HG02852 (cell line): Measurements from ENCODE around the gene DDI2.
"Not testable (repeated sequence)": the region's sequence is repeated elsewhere in the genome, so short reads cannot be mapped to it uniquely, and the experiment has no call there.

Experiments used
- ATAC-seq: cut with Tn5 transposase; IDR thresholded peaks from one replicate; pipeline ENCODE4 v1.9.1; 2021; ENCODE audit warnings: mild to moderate bottlenecking, moderate library complexity; ENCODE audit not compliant: unreplicated experiment

DDI2 gene

GRCh38 chr1:15633756-15634420, 16.6 kb downstream of the DDI2 start:
- ATAC-seq, result no peak

GRCh38 chr1:15636436-15636835, 19.2 kb downstream of the DDI2 start:
- no peak for ATAC-seq

DNA sequence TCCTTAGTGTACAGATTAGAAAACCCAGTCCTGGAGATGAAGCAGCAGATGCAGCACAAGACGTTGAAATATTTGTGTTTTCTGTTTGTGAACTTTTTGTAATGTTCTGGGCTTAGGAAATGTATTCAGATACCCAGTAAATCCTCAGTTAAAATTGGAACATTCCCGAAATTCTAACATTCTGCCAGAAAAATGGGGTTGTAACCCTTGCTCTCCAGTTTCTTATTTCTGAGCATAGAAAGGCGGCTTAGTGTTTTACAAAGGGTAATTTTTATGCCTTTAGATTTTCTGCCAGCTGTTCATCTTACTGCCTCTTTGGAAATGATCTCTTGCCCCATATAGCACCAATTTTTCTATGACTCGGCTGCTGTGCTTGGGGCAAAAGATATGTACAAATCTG, 20.6 kb downstream of the DDI2 start:
- ATAC-seq, result no peak

DNA sequence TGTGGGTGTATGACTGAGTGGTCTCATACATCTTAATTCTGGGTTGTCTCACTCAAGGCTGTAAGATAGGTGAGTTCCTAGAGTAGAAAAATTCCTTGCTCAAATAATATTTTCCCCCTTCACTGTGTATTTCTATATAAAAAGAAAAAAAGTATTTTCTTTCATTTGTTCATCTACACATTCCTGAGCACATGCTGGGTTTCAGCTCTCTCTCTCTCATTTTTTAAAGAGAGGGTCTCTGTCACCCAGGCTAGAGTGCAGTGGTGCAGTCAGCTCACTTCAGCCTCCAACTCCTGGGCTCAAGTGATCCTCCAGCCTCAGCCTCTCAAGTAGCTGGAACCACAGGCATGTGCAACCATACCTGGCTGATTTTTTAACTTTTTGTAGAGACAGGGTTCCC, 22.0 kb downstream of the DDI2 start:
- no peak for ATAC-seq

DNA sequence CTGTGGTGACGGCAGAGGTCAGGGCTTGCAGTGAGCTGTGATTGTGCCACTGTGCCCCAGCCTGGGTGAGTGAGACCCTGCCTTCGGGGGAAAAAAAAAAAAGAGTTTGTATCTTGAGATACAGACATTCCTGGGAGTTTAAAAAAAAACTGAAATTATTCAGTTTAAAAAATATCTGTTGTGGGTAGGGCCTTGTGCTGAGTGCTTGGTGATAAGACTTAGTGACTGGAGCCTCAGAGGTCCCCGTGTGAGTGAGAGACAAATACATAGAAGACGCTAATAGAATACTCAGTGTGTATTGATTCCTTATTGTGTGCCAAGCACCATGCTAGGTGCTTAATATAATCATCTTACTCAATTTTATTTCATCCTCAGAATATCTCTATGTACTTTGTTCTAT, 22.7 kb downstream of the DDI2 start:
- no peak for ATAC-seq

DNA sequence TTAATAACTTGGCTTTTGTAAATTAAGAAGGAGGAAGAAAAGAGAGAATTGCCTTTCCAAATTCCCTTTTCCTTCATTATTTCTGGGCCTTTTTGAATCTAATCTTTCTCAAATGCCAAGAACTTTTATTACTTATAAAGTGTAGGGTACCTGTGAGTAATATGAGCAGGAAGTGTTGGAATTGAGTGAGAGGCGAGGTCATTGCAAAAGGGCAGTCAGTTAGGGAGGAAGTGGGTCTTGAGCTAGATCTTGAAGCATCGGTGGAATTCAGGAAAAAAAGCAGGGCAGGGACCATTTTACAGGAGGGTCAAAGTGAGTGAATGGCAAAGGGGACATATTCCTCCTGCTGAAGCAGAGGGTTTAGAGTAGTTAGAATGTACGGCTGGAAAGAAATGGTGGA, 23.4 kb downstream of the DDI2 start:
- no peak for ATAC-seq

DNA sequence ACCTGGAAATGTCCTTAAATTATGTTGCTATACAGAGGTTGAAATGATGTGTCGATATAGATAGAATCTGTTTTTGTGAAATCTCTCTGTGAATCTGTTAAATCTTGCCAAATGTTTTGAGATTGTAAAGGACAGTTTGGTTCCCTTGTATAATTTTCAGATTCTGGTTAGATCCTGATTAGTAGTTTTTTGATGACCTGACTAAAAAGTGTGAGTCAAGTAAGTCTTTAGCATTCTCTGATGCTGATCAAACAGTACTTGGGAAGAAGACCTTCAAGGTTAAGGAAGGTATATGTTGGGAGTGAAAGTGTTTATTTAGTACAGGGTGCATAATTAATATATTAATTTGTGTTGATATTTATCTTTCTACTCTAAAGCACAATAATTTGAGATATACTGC, 32.7 kb downstream of the DDI2 start:
- ATAC-seq, result no peak

- no peak for ATAC-seq
Measured at GRCh38 chr1:15650433-15650832, 33.2 kb downstream of the DDI2 start.

DNA sequence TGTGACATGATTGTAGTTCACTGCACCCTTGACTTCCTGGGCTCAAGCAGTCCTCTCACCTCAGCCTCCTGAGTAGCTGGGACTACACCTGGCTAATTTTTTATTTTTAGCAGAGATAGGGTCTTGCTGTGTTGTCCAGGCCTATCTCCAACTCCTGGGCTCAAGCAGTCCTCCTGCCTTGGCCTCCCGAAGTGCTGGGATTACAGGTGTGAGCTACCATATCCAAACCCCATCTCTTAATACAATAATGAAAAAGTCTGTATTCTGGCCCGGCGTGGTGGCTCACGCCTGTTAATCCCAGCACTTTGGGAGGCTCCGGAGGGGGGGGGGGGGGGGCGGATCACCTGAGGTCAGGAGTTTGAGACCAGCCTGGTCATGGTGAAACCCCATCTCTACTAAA, 34.9 kb downstream of the DDI2 start:
- ATAC-seq, result not testable (repeated sequence)

- no peak for ATAC-seq
Measured at GRCh38 chr1:15654091-15654690, 36.9 kb downstream of the DDI2 start.

DNA sequence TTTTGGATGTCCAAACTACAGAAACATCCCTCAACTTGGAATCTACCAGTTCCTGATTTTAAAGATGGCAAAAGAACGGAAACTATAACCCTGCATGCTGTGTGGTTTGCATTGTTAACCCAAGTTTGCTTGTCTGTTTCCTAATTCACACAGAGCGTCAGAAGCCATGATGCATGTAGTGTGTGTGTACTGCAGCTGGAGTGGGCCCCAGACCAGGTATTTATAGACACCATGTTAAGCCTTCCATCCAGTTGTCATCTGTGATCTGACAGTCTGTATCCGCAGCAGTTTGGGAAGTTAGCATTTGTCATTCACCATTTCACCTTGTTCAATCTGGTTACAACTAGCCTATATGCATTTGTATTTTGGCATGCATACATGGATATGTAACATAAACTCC, 39.2 kb downstream of the DDI2 start:
- ATAC-seq, result no peak

- no peak for ATAC-seq
Measured at GRCh38 chr1:15657021-15657420, 39.8 kb downstream of the DDI2 start.

GRCh38 chr1:15660151-15660550, 42.9 kb downstream of the DDI2 start:
- no peak for ATAC-seq

GRCh38 chr1:15662477-15662876, 45.2 kb downstream of the DDI2 start:
- ATAC-seq, result no peak

DNA sequence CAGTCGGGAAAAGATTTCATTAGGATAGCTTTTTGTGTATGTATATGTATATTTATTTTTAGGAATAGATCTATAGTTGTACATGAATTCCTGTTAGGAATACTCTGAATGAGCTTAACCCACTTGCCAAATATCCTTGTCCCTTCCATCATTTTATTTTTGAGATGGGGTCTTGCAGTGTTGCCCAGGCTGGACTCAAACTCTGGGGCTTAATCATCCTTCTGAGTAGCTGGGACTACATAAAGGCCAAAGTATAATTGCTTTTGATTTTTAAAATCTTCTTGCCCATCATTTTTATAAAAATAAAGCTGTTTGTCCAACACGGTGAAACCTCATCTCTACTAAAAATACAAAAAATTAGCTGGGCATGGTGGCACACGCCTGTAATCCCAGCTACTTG, 46.7 kb downstream of the DDI2 start:
- ATAC-seq, result no peak

DNA sequence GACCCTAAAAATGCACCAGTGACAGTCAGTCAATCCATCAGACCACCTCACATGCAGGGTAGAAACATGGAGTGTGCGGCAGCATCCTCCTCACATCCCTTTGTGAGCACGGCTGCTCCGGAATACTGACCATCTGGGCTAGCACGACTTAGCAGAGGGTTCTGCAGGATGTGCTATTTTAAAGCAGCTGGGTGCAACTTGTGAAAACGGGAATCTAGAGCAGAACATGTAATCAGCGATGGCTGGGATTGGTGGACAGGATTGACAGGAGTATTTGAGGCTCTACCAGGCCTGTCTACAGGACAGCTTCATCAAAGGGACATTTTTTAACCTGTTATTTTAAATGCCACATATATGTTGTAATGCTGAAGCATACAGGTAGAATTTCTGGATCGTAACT, 50.1 kb downstream of the DDI2 start:
- no peak for ATAC-seq

DNA sequence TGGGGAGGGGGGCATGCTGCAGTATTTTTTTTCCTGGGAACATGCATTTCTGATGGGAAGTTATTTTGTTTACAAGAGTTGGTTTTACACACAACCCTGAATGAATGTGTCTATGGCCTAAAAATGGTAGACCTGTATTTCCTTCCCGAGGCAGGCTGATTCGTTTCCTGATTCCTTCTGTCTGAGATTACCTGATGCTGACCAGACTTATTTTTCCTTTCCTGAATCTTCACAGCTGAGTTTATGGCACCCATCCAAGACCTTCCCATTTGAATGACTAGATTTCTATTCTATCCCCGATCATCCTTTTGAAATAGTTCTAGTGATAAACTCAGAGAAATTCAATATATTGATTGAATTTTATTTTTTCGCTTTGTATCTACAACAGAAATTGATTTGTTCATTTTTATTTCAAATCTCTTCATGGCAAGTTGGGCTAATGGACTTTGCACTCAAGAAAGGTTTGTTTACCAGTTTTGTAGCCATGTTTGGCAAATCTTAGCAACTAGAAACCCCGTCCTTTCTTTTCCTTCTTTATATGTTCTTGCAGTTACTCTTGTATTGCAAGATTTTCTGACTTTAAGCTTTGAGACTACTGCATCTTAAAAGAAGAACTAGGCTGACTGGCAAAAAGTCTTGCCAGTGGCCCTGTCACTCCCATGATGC, 51.0 kb downstream of the DDI2 start:
- ATAC-seq, result no peak

- no peak for ATAC-seq
Measured at GRCh38 chr1:15669074-15669473, 51.8 kb downstream of the DDI2 start.

- ATAC-seq, result no peak
Measured at GRCh38 chr1:15669864-15670263, 52.6 kb downstream of the DDI2 start.

- ATAC-seq, result no peak
Measured at GRCh38 chr1:15671430-15671829, 54.2 kb downstream of the DDI2 start.

DNA sequence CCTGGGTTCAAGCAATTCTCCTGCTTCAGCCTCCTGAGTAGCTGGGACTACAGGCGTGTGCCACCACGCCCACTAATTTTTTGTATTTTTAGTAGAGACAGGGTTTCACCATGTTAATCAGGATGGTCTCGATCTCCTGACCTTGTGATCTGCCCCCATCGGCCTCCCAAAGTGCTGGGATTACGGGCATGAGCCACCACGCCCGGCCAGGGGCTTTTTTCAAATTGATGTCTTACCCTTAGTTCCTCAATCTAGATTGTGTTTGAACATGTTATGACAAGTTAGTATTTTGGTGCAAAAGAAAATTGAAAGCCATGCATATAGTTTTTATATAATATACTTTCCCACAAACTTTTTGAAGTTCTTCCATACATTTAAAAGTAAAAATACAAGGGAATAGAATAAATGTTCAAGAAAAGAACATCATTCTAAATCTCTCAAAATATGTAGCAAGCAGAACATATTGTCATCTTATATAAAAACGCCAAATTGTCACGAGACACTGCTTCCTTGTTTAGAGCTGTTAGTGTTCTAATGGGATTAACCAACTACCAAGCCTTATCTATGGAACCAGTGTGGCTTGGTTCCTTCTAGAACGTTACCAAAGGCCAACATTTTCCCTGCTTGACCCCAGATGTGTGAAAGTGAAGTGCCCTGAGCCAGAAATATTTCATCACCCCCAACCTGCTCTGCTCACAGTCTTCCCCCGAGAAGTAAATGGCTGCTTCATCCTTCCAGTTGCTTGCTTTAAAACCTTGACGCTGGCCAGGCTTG, 57.3 kb downstream of the DDI2 start:
- ATAC-seq, result no peak

DNA sequence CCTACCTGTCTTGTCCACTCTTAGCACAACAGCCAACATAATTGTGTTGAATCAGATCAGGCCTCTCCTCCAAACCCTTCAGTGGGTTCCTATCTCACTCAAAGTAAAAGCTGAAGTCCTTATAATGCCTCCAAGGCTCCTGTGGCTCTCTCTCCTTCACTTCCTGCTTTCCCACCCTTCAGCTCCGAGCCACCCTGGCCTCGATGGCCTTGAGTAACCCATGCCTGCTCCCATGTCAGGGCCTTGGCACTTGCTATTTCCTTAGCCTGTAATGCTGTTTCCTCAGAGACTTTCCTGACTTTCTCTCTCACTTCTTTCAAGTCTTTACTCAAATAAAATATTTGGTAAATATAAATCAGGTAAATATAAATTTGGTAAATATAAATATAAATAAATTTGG, 58.8 kb downstream of the DDI2 start:
- no peak for ATAC-seq
